Measurements from ENCODE around the gene EFCAB5.
"Not testable (repeated sequence)": the region's sequence is repeated elsewhere in the genome, so short reads cannot be mapped to it uniquely, and the experiment has no call there.

EFCAB5 gene

DNA sequence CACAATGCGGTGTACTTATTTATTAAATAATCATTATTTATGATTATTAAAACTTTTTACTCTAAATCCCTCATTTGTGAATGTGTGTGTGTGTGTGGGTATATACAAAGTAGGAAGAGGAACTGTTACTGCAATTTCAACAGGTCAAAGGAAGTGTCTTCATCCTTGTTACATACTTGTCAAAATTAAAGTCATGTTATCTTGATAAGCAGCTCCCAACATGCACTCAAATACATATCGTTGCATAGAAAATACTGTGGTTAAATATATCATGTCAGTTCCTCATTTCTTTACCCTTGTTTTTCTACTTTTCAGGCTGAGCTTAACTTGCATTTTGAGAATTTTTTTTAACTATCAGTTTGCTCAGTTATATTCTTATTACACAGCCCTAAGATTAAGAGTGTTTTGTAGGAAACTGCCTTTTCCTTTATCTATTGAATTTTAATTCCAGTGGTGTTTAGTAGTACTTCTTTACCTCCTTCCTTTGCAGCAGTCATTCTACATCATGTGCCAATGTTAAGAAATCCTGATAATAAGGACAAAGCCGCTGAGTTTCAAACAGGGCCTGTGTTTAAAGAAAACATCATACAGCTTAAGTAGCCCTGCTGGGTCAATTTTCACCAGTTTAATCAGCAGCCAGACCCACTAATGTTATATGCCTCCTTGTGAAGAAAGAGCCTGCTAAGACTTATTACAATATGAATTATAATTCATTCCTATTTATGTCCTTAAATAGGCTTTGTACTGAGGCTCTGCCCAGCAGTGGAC, 7.2 kb downstream of the EFCAB5 start:
- Histone ChIP-seq H3K9me3 (no peaks in the 10 kb centered on the region), H3K27ac (no peak overlapping the region), H3K36me3 (no peaks in the 10 kb centered on the region), H3K4me1 (no peaks in the 10 kb centered on the region), H3K27me3 (no peaks in the 10 kb centered on the region), H3K4me3 (no peak overlapping the region)
- no peak for DNase-seq
- intact Hi-C loops (cut with DNase I; ENCODE audit: low total_unique reads) = no loop called here
- TF ChIP-seq CTCF (IDR thresholded peaks at IDR 0.05) = no peak

DNA sequence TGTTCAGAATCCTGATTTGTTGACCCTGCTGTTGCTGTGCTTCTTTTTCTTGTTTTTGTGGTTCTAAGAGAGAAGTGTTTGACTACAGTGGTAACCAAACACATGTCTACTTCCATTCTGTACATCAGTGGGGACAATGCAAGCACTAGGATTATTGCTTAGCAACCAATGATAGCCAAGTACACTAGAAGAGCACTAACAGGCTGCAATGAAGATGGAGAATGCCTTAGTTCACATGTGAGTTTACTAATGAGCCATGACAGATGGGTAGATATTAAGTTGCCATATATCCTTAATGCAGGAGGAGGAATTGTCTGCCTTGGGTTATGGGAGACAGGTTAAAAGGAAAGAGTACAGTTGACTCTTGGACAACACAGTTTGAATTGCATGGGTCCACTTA, 8.3 kb downstream of the EFCAB5 start:
- Histone ChIP-seq H3K27me3 (no peaks in the 10 kb centered on the region), H3K4me1 (no peaks in the 10 kb centered on the region), H3K27ac (no peak overlapping the region), H3K36me3 (no peaks in the 10 kb centered on the region), H3K4me3 (no peak overlapping the region), H3K9me3 (no peaks in the 10 kb centered on the region)
- no peak for DNase-seq
- no peak for TF ChIP-seq CTCF (IDR thresholded peaks at IDR 0.05)
- intact Hi-C loops (cut with DNase I; ENCODE audit: low total_unique reads) = no loop called here

DNA sequence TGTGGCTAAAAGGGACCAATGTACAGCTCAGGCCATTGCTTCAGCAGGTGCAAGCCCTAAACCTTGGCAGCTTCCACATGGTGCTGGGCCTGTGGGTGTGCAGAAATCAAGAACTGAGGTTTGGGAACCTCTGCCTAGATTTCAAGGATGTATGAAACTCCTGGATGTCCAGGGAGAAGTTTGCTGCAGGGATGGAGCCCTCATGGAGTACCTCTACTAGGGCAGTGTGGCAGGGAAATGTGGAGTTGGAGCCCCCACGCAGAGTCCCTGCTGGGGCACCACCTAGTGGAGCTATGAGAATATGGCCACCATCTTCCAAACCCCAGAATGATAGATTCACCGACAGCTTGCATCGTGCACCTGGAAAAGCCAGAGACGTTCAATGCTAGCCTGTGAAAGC, 13.0 kb downstream of the EFCAB5 start:
- no peaks in the 10 kb centered on the region for H3K27me3 ChIP-seq
- intact Hi-C loops (cut with DNase I; ENCODE audit: low total_unique reads) = no loop called here
- H3K4me3 ChIP-seq = no peak overlapping the region
- H3K27ac ChIP-seq = no peak overlapping the region
- no peaks in the 10 kb centered on the region for H3K9me3 ChIP-seq
- TF ChIP-seq CTCF (IDR thresholded peaks at IDR 0.05) = no peak
- H3K4me1 ChIP-seq = no peaks in the 10 kb centered on the region
- DNase-seq = no peak
- no peaks in the 10 kb centered on the region for H3K36me3 ChIP-seq

GRCh38 chr17:29956225-29956624, 14.8 kb downstream of the EFCAB5 start:
- Histone ChIP-seq H3K27ac (no peak overlapping the region), H3K27me3 (no peaks in the 10 kb centered on the region), H3K36me3 (no peaks in the 10 kb centered on the region), H3K9me3 (no peaks in the 10 kb centered on the region), H3K4me1 (no peaks in the 10 kb centered on the region), H3K4me3 (no peak overlapping the region)
- TF ChIP-seq CTCF (IDR thresholded peaks at IDR 0.05) = no peak
- intact Hi-C loops (cut with DNase I; ENCODE audit: low total_unique reads) = no loop called here
- no peak for DNase-seq

GRCh38 chr17:29957488-29957887, 16.1 kb downstream of the EFCAB5 start:
- intact Hi-C loops (cut with DNase I; ENCODE audit: low total_unique reads) = not testable (repeated sequence)

DNA sequence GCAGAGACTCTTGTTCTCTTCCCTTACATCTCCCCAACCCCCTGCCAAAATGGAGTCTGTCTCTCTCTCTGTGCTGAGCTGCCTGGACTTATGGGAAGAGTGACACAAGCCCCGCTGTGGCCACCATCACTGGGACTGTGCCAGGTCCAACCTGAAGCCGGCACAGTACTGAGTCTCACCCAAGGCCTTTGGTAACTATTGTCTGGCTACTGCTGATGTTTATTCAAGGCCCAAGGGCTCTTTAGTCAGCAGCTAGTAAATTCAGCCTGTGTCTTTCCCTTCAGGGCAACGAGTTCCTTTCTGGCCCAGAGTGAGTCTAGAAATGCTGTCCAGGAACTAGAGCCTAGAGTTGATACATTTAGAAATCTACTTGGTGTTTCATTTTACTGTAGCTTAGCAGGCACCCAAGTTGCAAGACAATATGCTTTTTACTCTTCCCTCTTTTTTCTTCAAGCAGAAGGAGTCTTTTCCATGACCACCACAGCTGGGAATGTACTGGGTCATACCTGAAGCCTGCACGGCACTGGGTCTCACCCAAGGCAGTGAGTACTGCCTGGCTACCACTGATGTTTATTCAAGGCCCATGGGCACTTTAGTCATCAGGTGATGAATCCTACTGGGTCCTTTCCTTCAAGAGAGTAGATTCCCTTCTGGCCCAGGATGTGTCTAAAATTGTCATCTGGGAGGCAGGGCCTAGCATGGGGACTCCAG, 17.7 kb downstream of the EFCAB5 start:
- Histone ChIP-seq H3K4me1 (no peaks in the 10 kb centered on the region), H3K27ac (no peak overlapping the region), H3K27me3 (no peaks in the 10 kb centered on the region), H3K9me3 (no peaks in the 10 kb centered on the region), H3K36me3 (no peaks in the 10 kb centered on the region), H3K4me3 (no peak overlapping the region)
- intact Hi-C loops (cut with DNase I; ENCODE audit: low total_unique reads) = no loop called here
- no peak for DNase-seq
- TF ChIP-seq CTCF (IDR thresholded peaks at IDR 0.05) = no peak

More at GRCh38 chr17:29957488-29957887, 16.1 kb downstream of the EFCAB5 start:
- not testable (repeated sequence) for H3K27ac ChIP-seq, H3K4me1 ChIP-seq, H3K27me3 ChIP-seq, H3K4me3 ChIP-seq, H3K36me3 ChIP-seq, DNase-seq, H3K9me3 ChIP-seq

Measured in tibial artery (tissue), 4 donors.